HCT116 (cell line): ENCODE results near the gene SH3BP4. TPM values are rescaled to one million over a fixed set of nuclear protein-coding genes. Genes with fewer than 3 reads are reported as not detected.

Experiments
- ATAC-seq: fragments of 200-7000 bp; cut with Tn5 transposase; 2 replicates; pipeline ENCODE4 v1.9.1; 2020; ENCODE audit warnings: mild to moderate bottlenecking, moderate library complexity
- BruUV-seq: library from RNA; stranded (reverse); fragments of 400-500 nt; replicated peaks from 2 replicates; lab custom pipeline; 2021; lab: Mats Ljungman, UMichigan
- CTCF ChIA-PET: fragments of 300-600 bp; sonication (Branson Sonifier 250); formaldehyde crosslinking; loops from one replicate; lab custom pipeline; 2021; ENCODE audit warnings: antibody characterized with exemption; lab: Charles Lee
- POLR2A ChIA-PET: fragments of 300-600, 350-600 bp; sonication (Branson Sonifier 250); formaldehyde crosslinking; loops from one replicate; lab custom pipeline; 2021; ENCODE audit warnings: antibody characterized with exemption; lab: Charles Lee
- RAD21 ChIA-PET, 2 experiments: fragments of 300-600 bp; sonication (Branson Sonifier 250); formaldehyde crosslinking; loops; one replicate each; lab custom pipeline; 2023; ENCODE audit warnings: low total read pairs in 2 of 2; ENCODE audit not compliant: uncharacterized antibody in 2 of 2, unreplicated experiment in 2 of 2, low non-redundant PET in 1 of 2; lab: Charles Lee
- DNase-seq: peaks from one replicate; pipeline ENCODE4 v3.0.0-alpha.2; 2010; ENCODE audit warnings: low read depth, low spot score
- H2AFZ ChIP-seq: fragments of 200-600 bp; shearing (Covaris generic), sonication (generic); 2 replicates; pipeline ENCODE4 v1.6.1; 2017; ENCODE audit warnings: low read depth, mixed run types, mixed read lengths, antibody characterized with exemption, low read length; ENCODE audit not compliant: poor library complexity, severe bottlenecking
- H3K27ac ChIP-seq: 2 replicates; pipeline ENCODE4 v1.5.1; 2012; ENCODE audit warnings: low read depth, low read length
- H3K27me3 ChIP-seq: fragments of 200-600 bp; sonication (generic); 2 replicates; pipeline ENCODE4 v1.6.1; 2016; ENCODE audit warnings: mixed run types, low read length, mixed read lengths; ENCODE audit not compliant: insufficient read depth
- H3K36me3 ChIP-seq, 2 experiments: fragments of 200-500 bp in 1 of 2; fragments of 200-600 bp in 1 of 2; sonication (Bioruptor generic) in 1 of 2; sonication (generic) in 1 of 2; 2 replicates each; pipeline versions ENCODE4 v1.5.1 to v1.6.1; 2014 to 2016; ENCODE audit warnings: low read length in 2 of 2, inconsistent platforms in 1 of 2, mixed read lengths in 1 of 2, mixed run types in 1 of 2; ENCODE audit not compliant: insufficient read depth in 2 of 2, control insufficient read depth in 1 of 2
- H3K4me1 ChIP-seq, 2 experiments: fragments of 200-600 bp in 1 of 2; sonication (generic) in 1 of 2; 2 replicates each; pipeline versions ENCODE4 v1.5.1 to v1.6.1; 2012 to 2017; ENCODE audit warnings: low read length in 2 of 2, inconsistent platforms in 1 of 2, mild to moderate bottlenecking in 1 of 2, mixed read lengths in 1 of 2, mixed run types in 1 of 2, moderate library complexity in 1 of 2; ENCODE audit not compliant: insufficient read depth in 2 of 2, control insufficient read depth in 1 of 2
- H3K4me2 ChIP-seq: fragments of 200-600 bp; sonication (generic); 2 replicates; pipeline ENCODE4 v1.6.1; 2017; ENCODE audit warnings: mixed run types, low read length, mixed read lengths
- H3K4me3 ChIP-seq, 2 experiments: fragments of 200-600 bp in 1 of 2; sonication (generic) in 1 of 2; replicated peaks in 1 of 2; 2 replicates each; pipeline ENCODE4 v1.5.1; 2011 to 2016; ENCODE audit warnings: low read length in 2 of 2, control low read depth in 1 of 2, low read depth in 1 of 2, mild to moderate bottlenecking in 1 of 2, mixed read lengths in 1 of 2, mixed run types in 1 of 2
- H3K79me2 ChIP-seq: fragments of 200-600 bp; sonication (generic); 2 replicates; pipeline ENCODE4 v1.6.1; 2017; ENCODE audit warnings: mild to moderate bottlenecking, mixed run types, low read length, moderate library complexity, mixed read lengths; ENCODE audit not compliant: insufficient read depth
- H3K9ac ChIP-seq: fragments of 200-600 bp; sonication (generic); 2 replicates; pipeline ENCODE4 v1.6.1; 2016; ENCODE audit warnings: low read length, mixed read lengths
- H3K9me2 ChIP-seq: fragments of 200-600 bp; sonication (generic), shearing (Covaris generic); 2 replicates; pipeline ENCODE4 v1.6.1; 2017; ENCODE audit warnings: mixed run types, mild to moderate bottlenecking, moderate library complexity; ENCODE audit not compliant: insufficient read depth
- H3K9me3 ChIP-seq, 2 experiments: fragments of 200-500 bp in 1 of 2; fragments of 200-600 bp in 1 of 2; sonication (Bioruptor generic) in 1 of 2; sonication (generic) in 1 of 2; 2 replicates each; pipeline ENCODE4 v1.6.1; 2014 to 2017; ENCODE audit warnings: low read length in 2 of 2, mixed read lengths in 2 of 2, inconsistent platforms in 1 of 2, low read depth in 1 of 2, mild to moderate bottlenecking in 1 of 2, mixed run types in 1 of 2, moderate library complexity in 1 of 2; ENCODE audit not compliant: control insufficient read depth in 1 of 2, insufficient read depth in 1 of 2
- H4K20me1 ChIP-seq: fragments of 200-600 bp; sonication (generic), shearing (Covaris generic); 2 replicates; pipeline ENCODE4 v1.6.1; 2017; ENCODE audit warnings: mixed run types, mild to moderate bottlenecking, moderate library complexity; ENCODE audit not compliant: insufficient read depth
- EZH2phosphoT487 ChIP-seq: fragments of 200-600 bp; IDR thresholded peaks from 2 replicates; pipeline ENCODE4 v1.6.1; 2018; ENCODE audit warnings: antibody characterized with exemption, borderline replicate concordance
- FOSL1 ChIP-seq: IDR thresholded peaks from 2 replicates; pipeline ENCODE4 v1.6.1; 2012; ENCODE audit warnings: low read depth
- POLR2AphosphoS5 ChIP-seq: IDR thresholded peaks from 2 replicates; pipeline ENCODE4 v1.6.1; 2011; ENCODE audit warnings: mild to moderate bottlenecking, low read depth, low read length, moderate library complexity
- RAD21 ChIP-seq: IDR thresholded peaks from 2 replicates; pipeline ENCODE4 v1.6.1; 2012; ENCODE audit warnings: low read depth, mild to moderate bottlenecking
- SP1 ChIP-seq: IDR thresholded peaks from 2 replicates; pipeline ENCODE4 v1.6.1; 2012; ENCODE audit warnings: low read depth
- ZBTB33 ChIP-seq: IDR thresholded peaks from 2 replicates; pipeline ENCODE4 v1.6.1; 2011; ENCODE audit warnings: mild to moderate bottlenecking, low read length, moderate library complexity; ENCODE audit not compliant: insufficient replicate concordance; ENCODE audit errors: extremely low read depth
- ZFX ChIP-seq: fragments of 450-650 bp; IDR thresholded peaks from 2 replicates; pipeline ENCODE4 v1.6.1; 2017
- ZNF274 ChIP-seq: fragments of 200-500 bp; sonication (Bioruptor generic); IDR thresholded peaks from 2 replicates; pipeline ENCODE4 v1.6.1; 2014; ENCODE audit warnings: mild to moderate bottlenecking, low read depth, low read length, inconsistent platforms
- intact Hi-C: fragments of 100-400 bp; cut with micrococcal nuclease; formaldehyde crosslinking; loops from 2 replicates; pipeline ENCODE4 v1.10.0; 2022
- total RNA-seq: library from RNA; stranded (reverse); gene quantifications from one replicate; pipeline ENCODE4 v1.2.1, GENCODE V29; 2021; ENCODE audit not compliant: unreplicated experiment

Gene SH3BP4
- total RNA-seq, 1 experiment from 2014 or later: 32.9 TPM

- RAD21 ChIA-PET: no interaction called here
- no peaks in the 10 kb centered on the region for H3K79me2 ChIP-seq
- no peak overlapping the region for H3K4me2 ChIP-seq
- no peaks in the 10 kb centered on the region for H4K20me1 ChIP-seq
- DNase-seq (no peak), ATAC-seq (no peak)
- no peaks in the 10 kb centered on the region for H3K36me3 ChIP-seq
- intact Hi-C loops: no loop called here
- no peak overlapping the region for H3K4me3 ChIP-seq
- no peaks in the 10 kb centered on the region for H3K9me2 ChIP-seq
- TF ChIP-seq POLR2AphosphoS5 (no peak), ZNF274 (no peak), ZBTB33 (no peak), EZH2phosphoT487 (no peak)
- POLR2A ChIA-PET: no interaction called here
- BruUV-seq: no TSS peak
- no peaks in the 10 kb centered on the region for H3K27me3 ChIP-seq
- CTCF ChIA-PET: no interaction called here
- no peaks in the 10 kb centered on the region for H3K9me3 ChIP-seq
- H3K4me1 ChIP-seq: no peaks in the 10 kb centered on the region
- H2AFZ ChIP-seq: no peak overlapping the region
- no peak overlapping the region for H3K9ac ChIP-seq
- no peak overlapping the region for H3K27ac ChIP-seq
These were observed 136.1 kb downstream of the SH3BP4 start for GRCh38 chr2:235087832-235088495.

- POLR2A ChIA-PET: no interaction called here
These were observed 136.7 kb downstream of the SH3BP4 start for GRCh38 chr2:235088496-235088921.

More at GRCh38 chr2:235088496-235088921, 136.7 kb downstream of the SH3BP4 start:
- CTCF ChIA-PET: no interaction called here
- ATAC-seq (no peak), DNase-seq (no peak)
- H3K4me3 ChIP-seq: no peak overlapping the region
- intact Hi-C loops: no loop called here
- no peaks in the 10 kb centered on the region for H3K9me2 ChIP-seq
- RAD21 ChIA-PET: no interaction called here
- no peaks in the 10 kb centered on the region for H3K9me3 ChIP-seq
- no TSS peak for BruUV-seq
- H4K20me1 ChIP-seq: no peaks in the 10 kb centered on the region
- H3K9ac ChIP-seq: no peak overlapping the region
- H3K79me2 ChIP-seq: no peaks in the 10 kb centered on the region
- no peak overlapping the region for H3K4me2 ChIP-seq
- no peaks in the 10 kb centered on the region for H3K27me3 ChIP-seq
- H3K36me3 ChIP-seq: no peaks in the 10 kb centered on the region
- no peaks in the 10 kb centered on the region for H3K4me1 ChIP-seq
- no peak for TF ChIP-seq SP1
- TF ChIP-seq ZFX: no peak
- no peak for TF ChIP-seq RAD21
- no peak for TF ChIP-seq FOSL1
- no peak for TF ChIP-seq ZNF274
- no peak overlapping the region for H2AFZ ChIP-seq
- H3K27ac ChIP-seq: no peak overlapping the region
